ENCODE measurements around the gene VEZT.

The VEZT gene

GRCh38 chr12:95201056-95201670 is 16.4 kb upstream of the VEZT start:
- no peak for FAIRE-seq

DNA sequence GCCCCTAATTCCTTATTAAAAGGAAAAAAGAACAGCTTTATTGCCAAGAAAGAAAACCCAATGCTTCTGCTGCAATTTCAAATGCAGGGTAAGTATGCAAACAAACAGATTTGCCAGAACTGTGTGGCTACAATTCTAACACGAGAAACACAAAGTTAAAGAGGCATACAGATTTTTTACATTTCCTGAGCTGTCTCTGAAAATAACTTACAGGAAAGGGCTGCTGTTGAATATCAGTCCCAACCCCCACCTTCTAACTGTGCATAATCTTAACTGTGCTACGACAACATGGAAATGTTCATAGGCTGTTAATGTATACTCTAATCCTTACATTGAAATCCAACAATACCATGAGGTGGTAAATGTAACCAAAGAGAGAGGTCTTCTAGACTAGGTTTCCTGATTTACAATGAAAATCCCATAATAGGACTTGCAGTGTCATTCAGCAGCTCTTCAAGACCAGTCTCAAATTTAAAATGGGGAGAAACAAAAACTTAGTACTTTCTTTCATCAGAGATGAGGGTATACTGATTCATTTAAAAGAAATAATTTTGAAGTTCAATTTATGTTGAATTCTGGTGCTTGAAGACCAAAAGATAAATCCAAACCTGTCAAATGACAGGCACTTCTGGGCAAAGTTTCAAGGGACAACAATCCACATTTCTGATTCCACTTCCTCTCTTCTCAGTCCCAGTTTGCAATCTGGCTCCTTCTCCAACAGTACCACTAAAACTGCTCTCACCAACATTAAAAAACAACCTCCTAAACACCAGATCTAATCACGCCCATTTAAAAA is 14.7 kb upstream of the VEZT start:
- FAIRE-seq, result no peak

DNA sequence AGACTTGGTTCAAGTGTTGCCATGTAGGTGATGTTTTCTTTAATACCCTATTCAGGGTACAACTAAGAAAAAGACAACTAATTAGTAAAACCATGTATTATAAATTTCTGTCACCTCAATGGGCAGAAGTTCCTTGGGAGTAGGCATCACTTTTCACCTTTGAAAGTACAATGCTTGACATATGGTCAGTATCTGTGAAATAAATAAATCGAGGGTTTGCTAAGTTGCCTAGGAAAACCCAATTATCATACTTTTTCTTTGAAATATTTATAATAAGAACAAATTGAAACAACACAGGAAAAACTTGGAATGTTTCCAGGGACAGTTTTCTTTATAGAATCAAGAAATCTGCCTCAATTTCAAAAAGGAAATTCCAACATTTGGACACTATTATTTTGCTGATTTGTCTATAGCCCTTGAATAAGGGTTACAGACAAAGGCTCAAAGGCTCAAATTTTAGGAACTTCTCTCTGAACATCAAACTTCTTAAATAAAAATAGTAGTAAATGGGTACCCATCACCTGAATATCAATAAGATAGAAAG is 14.0 kb upstream of the VEZT start:
- no peak for FAIRE-seq

DNA sequence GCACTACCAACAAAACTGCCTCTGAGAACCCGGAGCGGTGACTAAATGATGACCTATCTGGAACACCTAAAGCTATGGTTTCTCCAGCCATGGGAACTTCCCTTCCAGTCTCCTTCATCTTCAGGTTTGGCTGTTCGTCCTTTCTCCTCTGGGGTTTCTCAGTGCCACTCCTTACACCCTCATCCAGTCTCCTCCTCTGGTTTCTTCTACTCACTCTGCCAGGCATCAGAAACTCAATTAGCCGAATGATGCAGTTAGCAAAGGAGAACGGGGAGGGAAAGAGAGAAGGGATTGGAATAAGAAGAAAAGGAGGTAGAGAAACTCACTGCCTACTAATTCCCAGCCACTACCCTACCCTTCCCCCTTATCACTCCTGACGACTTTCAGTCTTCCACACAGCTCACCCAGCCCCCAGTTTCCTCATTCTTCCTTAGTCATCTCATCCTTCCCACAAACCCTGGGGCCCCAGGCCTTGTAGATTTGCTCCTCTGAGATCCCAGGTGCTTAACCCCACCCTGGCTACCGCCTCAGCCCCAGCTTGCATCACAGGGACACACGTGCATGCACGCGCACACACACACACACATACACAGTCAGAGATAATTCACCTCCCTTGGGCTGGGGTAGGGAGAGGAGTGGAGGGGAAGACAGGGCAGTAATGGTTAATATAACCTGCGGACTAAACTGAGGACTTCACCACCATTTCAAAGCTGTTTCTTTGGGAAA is 13.3 kb upstream of the VEZT start:
- FAIRE-seq, result no peak

GRCh38 chr12:95205016-95205624 is 12.5 kb upstream of the VEZT start:
- no peak for FAIRE-seq

DNA sequence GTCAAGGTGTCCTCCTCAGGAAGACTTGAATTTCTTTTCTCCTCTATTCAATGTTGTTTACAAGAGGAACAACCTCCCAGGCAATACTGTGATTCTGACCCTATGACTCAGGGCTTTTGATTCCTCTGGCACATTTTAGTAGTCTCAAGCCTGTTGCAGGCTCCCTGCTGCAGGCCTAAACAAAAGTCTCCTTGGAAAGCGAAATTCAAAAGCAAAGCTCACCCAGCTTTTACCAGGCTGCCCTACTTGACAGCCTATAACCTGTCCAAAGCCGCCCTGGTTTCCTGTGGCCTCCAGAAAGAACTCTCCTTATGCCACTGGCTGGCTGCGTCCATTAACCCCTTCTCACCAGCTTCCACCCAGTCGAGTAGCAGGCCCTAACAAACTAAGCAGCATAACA is 11.9 kb upstream of the VEZT start:
- FAIRE-seq, result no peak

- FAIRE-seq, result no peak
These were observed 10.7 kb upstream of the VEZT start for GRCh38 chr12:95206916-95207315.

GRCh38 chr12:95207407-95207806 is 10.2 kb upstream of the VEZT start:
- no peak for FAIRE-seq

- FAIRE-seq, result no peak
These were observed 8.9 kb upstream of the VEZT start for GRCh38 chr12:95208678-95209077.

DNA sequence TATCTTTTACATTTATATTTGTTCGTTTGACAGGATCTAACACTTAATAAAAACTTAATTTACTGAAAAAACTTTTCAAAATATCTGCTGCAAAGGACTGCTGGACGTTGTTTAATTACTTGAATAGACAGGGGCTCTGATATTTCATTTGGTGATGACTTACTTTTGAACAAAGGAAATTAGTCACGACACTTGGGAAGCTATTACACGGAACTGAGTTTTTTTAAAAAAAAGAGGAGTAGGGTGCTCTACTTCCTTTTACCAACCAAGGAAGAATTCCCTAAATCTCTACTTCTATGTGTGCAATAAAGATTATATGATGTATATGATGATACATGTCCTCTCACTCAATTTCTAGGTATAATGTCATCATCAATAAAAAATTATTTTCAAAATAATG is 5.0 kb upstream of the VEZT start:
- no peak for FAIRE-seq

GRCh38 chr12:95213119-95213518 is 4.5 kb upstream of the VEZT start:
- FAIRE-seq, result no peak

GRCh38 chr12:95213928-95214327 is 3.7 kb upstream of the VEZT start:
- no peak for FAIRE-seq

- no peak for FAIRE-seq
These were observed 3.1 kb upstream of the VEZT start for GRCh38 chr12:95214466-95214865.

DNA sequence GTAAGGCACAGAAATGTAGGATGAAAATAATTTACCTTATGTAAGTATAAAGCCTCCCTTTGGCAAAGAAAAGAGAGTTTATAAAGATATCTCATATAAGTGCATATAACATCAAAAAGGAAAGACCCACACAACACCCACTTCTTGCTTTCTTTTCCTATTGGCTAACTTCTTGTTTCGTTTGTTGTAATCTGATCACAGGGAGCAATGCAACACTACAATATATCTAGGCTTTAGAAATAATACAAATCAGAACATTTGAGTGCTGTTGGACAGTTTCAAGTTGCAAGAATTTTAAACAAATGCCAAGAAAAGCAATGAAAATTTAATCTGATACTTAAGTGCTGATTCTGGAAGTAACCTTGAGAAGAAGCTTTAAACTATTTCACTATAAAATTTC is 1.7 kb upstream of the VEZT start:
- no peak for FAIRE-seq

DNA sequence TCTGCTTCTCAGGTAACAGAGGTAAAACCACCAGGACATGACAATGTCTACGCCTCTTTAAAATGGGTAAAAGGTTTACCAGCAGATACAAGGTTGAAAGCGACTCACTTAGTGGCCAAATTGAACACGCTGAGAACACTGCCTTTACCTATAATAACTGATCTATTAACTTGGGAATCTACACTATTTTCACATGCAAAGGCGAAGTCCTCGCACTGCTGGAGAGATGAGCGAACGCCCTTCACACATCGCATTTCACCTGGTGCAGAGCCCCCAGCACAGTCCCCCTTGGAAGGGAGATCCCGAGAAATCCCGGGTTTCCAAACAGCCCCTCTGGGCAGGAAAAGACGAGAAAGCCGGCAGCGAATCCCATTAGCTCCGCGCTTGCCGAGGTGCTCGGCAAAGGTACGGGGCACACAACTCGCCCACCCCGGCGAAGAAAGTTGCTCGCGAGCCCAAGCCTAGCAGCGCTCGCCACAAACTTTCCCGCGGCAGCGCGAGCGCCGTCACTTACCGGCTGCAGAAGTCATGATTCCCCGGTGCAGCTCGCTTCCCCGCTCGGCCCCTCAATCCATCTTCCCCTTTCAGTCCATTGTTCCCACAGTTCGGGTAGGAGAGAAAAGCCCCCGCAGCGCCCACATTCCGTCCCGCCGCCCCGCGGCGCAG is 763 bp upstream of the VEZT start:
- FAIRE-seq, result no peak

DNA sequence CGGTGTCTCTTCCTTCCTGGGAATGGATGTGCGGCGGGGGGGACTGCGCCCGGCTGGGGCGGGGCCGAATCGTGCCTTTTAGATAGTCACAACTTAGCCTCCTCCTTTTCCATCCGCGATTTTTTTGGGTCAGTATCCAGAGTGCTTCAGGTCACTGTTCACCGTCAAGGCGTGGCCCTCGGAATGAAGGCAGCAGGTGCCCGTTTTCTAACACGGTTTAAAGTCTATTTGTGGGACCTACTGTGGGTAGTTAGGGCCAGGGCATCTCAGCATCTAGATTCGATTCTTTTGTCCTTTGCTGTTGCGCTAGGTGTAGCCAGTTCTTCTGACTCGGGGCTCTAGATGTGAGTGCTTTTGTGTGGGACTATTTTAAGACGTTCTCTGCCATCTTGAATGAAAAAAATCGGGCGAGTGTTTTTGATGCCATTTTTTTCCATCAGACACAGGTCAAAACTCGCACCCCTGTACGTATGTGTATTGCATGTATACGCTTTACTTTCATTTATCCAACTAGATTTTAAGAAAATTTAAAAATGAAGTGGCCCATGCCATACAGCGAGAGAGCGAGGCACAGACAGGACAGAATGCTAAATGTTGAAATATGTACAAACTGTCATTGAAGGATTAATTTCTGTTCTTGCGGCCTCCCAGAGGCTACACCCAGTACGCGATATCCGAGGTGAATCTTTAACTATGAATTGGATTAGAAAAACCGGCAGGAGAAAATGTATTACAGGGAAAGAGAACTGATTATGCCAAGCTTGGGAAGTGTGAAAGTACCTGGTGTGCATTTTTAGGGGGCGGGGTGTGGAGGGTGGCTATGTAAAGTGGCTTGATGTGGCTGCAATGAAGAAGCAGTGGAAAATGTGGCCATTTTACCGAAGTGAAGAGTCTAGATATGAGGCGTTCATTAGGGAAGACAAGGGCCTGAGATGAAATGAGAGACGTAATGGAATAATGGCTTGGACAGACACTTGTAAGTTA is 835 bp downstream of the VEZT start:
- FAIRE-seq, result peak; percentile 61

- FAIRE-seq, result no peak
These were observed 2.6 kb downstream of the VEZT start for GRCh38 chr12:95220190-95220589.

DNA sequence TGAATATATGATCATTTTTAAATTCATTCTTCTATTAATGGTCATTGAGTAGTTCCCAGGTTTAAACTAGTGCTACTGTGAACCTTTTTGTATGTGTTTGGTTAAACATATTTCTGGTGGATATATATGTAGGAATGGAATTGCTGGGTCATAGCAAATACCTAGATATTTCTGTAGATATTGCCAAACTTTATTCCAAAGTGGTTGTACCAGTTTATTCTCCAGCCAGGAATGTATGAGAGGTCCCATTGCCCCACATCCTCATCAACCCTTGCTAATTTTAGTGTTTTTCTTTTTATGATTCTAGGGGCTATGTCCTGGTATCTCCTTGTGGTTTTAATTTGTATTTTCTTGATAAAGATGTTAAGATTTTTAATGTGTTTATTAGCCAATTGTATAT is 3.1 kb downstream of the VEZT start:
- no peak for FAIRE-seq

DNA sequence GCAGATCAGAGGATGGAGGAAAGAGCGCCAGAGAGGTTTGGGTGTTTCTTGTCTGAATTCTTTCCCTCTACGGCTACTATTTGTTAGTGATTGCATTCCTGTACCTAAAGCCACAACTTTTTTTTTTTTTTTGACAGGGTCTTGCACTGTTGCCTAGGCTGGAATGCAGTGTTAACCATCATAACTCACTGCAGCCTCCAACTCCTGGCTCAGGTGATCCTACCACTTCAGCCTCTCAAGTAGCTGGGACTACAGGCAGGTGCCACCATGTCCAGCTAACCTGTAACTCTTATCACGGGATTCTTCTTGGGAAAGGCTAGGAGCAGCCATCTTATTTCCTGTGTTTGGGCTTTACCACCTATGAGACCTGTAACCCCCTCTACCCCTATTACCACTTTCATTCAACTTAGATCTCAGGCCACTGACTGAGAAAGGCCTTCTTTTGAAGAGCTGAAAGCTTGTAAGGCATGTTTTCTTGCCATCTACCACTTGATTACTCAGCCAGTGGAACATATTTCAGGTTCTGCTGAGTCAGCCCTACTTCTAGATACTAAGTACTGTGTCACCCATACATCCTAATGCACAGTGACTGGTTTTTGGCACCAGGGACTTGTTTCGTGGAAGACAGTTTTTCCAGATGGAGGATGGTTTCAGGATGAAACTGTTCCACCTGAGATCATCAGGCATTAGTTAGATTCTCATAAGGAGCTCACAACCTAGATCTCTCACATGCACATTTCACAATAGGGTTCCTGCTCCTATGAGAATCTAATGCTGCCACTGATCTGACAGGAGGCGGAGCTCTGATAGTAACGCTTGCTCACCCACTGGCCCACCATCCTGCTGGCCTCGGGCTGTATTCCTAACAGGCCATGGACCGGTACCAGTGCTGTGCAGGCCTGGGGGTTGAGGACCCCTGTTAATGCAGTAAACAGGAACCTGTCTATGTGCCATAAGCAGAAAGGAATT is 6.9 kb downstream of the VEZT start:
- no peak for FAIRE-seq

- FAIRE-seq, result no peak
These were observed 8.1 kb downstream of the VEZT start for GRCh38 chr12:95225645-95226212.

Measured in islet of Langerhans (tissue), 1 donor.